ENCODE measurements around the gene RBM43. TPM values are rescaled to one million over a fixed set of nuclear protein-coding genes. Genes with fewer than 3 reads are reported as not detected.

The RBM43 gene
- total RNA-seq, 2 donors from 2014 or later: 6.2 to 6.4 TPM

DNA sequence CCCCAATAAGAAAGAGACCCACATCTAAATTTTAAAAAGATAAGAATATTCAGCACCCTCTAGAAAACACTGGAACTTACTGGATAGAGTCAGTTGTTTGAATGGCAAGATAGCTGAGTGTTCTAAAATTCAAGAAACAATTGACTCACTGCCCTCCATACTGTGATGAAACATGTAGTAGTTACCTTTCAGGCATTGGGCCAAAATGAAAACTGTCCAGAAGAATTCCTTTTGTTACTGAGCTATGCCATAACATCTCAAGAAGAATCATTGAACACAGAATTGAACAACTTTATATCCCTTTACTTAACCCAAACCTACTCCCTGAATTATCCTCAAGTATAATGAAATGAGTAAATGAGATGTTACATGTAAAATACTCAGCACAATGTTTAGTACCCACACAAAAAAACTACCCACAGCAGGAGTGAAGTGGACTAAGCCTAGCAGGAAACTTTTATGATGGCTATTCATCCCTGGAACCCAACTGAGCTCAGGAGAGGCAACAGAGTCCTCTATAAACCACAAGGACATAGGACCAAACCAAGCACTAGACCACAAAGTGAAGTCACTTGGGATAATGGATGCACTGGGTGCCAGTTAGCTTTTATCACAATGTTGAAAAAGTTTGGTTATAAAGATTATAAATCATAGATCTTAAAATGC, 32.7 kb downstream of the RBM43 start:
- intact Hi-C loops (cut with DNase I): no loop called here
- Histone ChIP-seq H3K27ac (no peak overlapping the region), H3K4me3 (no peak overlapping the region), H3K27me3 (replicated peaks; ENCODE audit: insufficient read depth) (no peaks in the 10 kb centered on the region), H3K36me3 (no peaks in the 10 kb centered on the region), H3K9me3 (no peaks in the 10 kb centered on the region), H3K4me1 (replicated peaks) (no peaks in the 10 kb centered on the region)
- no peak for DNase-seq (ENCODE audit: low spot score)
- TF ChIP-seq POLR2AphosphoS5 (IDR thresholded peaks at IDR 0.05): no peak
- TF ChIP-seq POLR2A (IDR thresholded peaks at IDR 0.05): no peak
- TF ChIP-seq, protein P1, sequence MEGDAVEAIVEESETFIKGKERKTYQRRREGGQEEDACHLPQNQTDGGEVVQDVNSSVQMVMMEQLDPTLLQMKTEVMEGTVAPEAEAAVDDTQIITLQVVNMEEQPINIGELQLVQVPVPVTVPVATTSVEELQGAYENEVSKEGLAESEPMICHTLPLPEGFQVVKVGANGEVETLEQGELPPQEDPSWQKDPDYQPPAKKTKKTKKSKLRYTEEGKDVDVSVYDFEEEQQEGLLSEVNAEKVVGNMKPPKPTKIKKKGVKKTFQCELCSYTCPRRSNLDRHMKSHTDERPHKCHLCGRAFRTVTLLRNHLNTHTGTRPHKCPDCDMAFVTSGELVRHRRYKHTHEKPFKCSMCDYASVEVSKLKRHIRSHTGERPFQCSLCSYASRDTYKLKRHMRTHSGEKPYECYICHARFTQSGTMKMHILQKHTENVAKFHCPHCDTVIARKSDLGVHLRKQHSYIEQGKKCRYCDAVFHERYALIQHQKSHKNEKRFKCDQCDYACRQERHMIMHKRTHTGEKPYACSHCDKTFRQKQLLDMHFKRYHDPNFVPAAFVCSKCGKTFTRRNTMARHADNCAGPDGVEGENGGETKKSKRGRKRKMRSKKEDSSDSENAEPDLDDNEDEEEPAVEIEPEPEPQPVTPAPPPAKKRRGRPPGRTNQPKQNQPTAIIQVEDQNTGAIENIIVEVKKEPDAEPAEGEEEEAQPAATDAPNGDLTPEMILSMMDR (IDR thresholded peaks at IDR 0.05): no peak

DNA sequence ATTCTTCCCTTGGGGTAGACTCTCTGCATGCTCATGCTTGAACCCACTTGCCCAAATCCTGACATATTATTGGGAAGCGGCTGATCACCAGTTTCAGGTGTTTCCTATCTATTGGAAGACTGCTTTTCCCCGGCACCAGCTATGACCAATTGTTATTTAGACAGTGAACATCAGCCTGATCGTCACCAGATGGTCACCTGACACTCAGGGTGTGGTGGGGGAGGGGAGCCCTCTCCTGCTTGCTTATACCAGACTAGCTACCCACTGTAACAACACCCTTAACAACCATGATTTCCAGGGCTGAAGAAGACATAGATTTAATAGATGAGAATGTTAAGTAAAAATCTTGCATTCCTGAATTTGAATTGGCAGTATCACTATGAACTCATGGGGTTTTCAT, 44.3 kb downstream of the RBM43 start:
- DNase-seq (ENCODE audit: low spot score): no peak
- Histone ChIP-seq H3K4me3 (no peak overlapping the region), H3K27me3 (replicated peaks; ENCODE audit: insufficient read depth) (no peaks in the 10 kb centered on the region), H3K4me1 (replicated peaks) (no peaks in the 10 kb centered on the region), H3K9me3 (no peaks in the 10 kb centered on the region), H3K27ac (no peak overlapping the region), H3K36me3 (no peaks in the 10 kb centered on the region)
- intact Hi-C loops (cut with DNase I): no loop called here
- WGBS: 77% methylated on average over 3 of the region's 3 CpGs
- TF ChIP-seq, protein P1 (IDR thresholded peaks at IDR 0.05): no peak
- no peak for TF ChIP-seq POLR2AphosphoS5 (IDR thresholded peaks at IDR 0.05)
- TF ChIP-seq POLR2A (IDR thresholded peaks at IDR 0.05): no peak

DNA sequence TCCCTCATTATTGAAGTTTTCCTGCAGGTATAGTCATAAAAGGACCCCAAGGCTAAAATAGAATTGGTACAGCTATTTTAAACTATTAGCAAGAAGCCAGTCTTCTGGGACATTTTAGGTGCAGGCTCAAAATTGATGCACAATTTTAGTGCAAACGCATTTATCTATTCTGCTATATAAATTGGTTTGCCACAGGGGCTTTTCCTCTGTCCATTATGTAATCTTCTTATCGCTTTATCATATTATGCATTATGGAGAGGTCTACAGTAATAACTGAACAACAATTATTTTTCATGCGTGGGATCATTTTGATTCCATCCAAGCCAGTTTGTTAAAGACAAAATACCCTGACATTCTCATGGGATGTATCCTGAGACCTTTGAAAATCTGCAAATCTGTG, 54.6 kb downstream of the RBM43 start:
- Histone ChIP-seq H3K27me3 (replicated peaks; ENCODE audit: insufficient read depth) (peaks cover 1% of the 10 kb centered on the region), H3K27ac (no peak overlapping the region), H3K4me3 (no peak overlapping the region), H3K4me1 (replicated peaks) (no peaks in the 10 kb centered on the region), H3K9me3 (no peaks in the 10 kb centered on the region), H3K36me3 (no peaks in the 10 kb centered on the region)
- 92% methylated on average over 3 of the region's 3 CpGs for WGBS
- TF ChIP-seq, protein P1 (IDR thresholded peaks at IDR 0.05): no peak
- TF ChIP-seq POLR2AphosphoS5 (IDR thresholded peaks at IDR 0.05) (no peak), POLR2A (IDR thresholded peaks at IDR 0.05) (no peak)
- DNase-seq (ENCODE audit: low spot score): no peak
- intact Hi-C loops (cut with DNase I): no loop called here

DNA sequence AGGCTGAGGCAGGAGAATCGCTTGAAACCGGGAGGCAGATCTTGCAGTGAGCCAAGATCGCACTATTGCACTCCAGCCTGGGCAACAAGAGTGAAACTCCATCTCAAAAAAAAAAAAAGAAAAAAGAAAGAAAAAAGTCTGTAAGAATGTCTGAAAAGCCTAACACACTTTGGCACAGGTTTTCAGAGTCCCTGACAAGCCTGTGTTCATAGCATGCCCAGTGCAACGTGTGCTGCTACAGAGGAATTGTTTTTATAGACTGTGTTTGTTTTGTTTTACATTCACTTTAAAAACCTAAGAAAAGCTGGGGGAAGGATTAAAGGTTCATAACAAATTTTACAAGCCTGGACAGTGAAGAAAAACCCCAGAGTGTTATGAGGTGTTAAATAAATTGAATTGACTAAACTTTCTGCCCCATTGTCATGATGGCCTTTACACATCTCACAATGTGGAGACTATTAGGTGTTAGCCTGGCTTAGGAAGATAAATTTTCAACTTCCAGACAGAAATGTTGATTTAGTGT, 55.2 kb downstream of the RBM43 start:
- TF ChIP-seq POLR2A (IDR thresholded peaks at IDR 0.05) (no peak), POLR2AphosphoS5 (IDR thresholded peaks at IDR 0.05) (no peak)
- TF ChIP-seq, protein P1 (IDR thresholded peaks at IDR 0.05): no peak
- Histone ChIP-seq H3K4me1 (replicated peaks) (no peaks in the 10 kb centered on the region), H3K36me3 (no peaks in the 10 kb centered on the region), H3K4me3 (no peak overlapping the region), H3K27ac (no peak overlapping the region), H3K9me3 (no peaks in the 10 kb centered on the region), H3K27me3 (replicated peaks; ENCODE audit: insufficient read depth) (peaks cover 1% of the 10 kb centered on the region)
- intact Hi-C loops (cut with DNase I): no loop called here
- 53% methylated on average over 4 of the region's 4 CpGs for WGBS
- DNase-seq (ENCODE audit: low spot score): no peak

DNA sequence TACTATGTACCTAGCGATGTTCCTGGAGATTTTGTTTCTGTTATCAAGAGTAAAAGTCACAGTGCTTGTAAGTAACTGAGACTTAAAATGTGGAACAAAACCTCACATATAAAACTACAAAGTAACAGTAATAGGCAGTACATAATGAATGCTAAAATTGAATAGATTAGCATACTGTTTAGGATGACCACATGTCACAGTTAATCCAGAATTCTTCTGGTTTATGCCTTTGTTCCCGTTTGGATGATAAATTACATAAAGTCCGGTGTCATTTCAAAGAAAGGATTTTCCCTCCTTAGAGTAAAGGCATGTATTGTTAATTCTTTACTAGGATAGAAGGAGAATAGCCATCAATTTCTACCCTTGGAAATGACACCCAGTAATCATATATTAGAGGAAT, 56.1 kb downstream of the RBM43 start:
- Histone ChIP-seq H3K4me3 (no peak overlapping the region), H3K27me3 (replicated peaks; ENCODE audit: insufficient read depth) (peaks cover 1% of the 10 kb centered on the region)
- TF ChIP-seq, protein P1 (IDR thresholded peaks at IDR 0.05): no peak
- TF ChIP-seq POLR2AphosphoS5 (IDR thresholded peaks at IDR 0.05) (no peak), POLR2A (IDR thresholded peaks at IDR 0.05) (no peak)

More for the DNA sequence above, 56.1 kb downstream of the RBM43 start:
- H3K9me3 ChIP-seq: no peaks in the 10 kb centered on the region
- no peak for DNase-seq (ENCODE audit: low spot score)
- 73% methylated on average over 3 of the region's 3 CpGs for WGBS
- H3K4me1 ChIP-seq (replicated peaks): no peaks in the 10 kb centered on the region
- H3K27ac ChIP-seq: no peak overlapping the region
- intact Hi-C loops (cut with DNase I): no loop called here
- no peaks in the 10 kb centered on the region for H3K36me3 ChIP-seq
